SK-N-SH treated with all-trans-retinoic acid at 6 μM for 48 hours (cell line): ENCODE measurements around the gene SLC49A4.

Source experiments
- ARNTL ChIP-seq: fragments of 450-650 bp; formaldehyde crosslinking; IDR thresholded peaks from 2 replicates; pipeline ENCODE4 v1.5.0; 2020; ENCODE audit warnings: low read depth, mild to moderate bottlenecking, moderate library complexity, borderline replicate concordance
- CREB5 ChIP-seq: fragments of 250-450 bp; sonication (Bioruptor Pico); IDR thresholded peaks from 2 replicates; pipeline ENCODE4 v1.5.1; 2020; ENCODE audit warnings: low read depth, mild to moderate bottlenecking, moderate library complexity
- CSDC2 ChIP-seq: fragments of 250-450 bp; sonication (Bioruptor Pico); IDR thresholded peaks from 2 replicates; pipeline ENCODE4 v1.5.0; 2020; ENCODE audit warnings: mild to moderate bottlenecking, moderate library complexity
- CSRNP3 ChIP-seq: fragments of 250-450 bp; sonication (Bioruptor Pico); IDR thresholded peaks from 2 replicates; pipeline ENCODE4 v1.5.1; 2021; ENCODE audit warnings: mild to moderate bottlenecking, moderate library complexity
- ESRRG ChIP-seq: fragments of 250-450 bp; sonication (Bioruptor Pico); IDR thresholded peaks from 2 replicates; pipeline ENCODE4 v1.6.1; 2021; ENCODE audit warnings: mild to moderate bottlenecking
- PATZ1 ChIP-seq: fragments of 250-450 bp; sonication (Bioruptor Pico); IDR thresholded peaks from 2 replicates; pipeline ENCODE4 v1.8.0; 2020; ENCODE audit warnings: mild to moderate bottlenecking, moderate library complexity, borderline replicate concordance
- POU6F1 ChIP-seq: fragments of 250-450 bp; sonication (Bioruptor Pico); IDR thresholded peaks from 2 replicates; pipeline ENCODE4 v1.8.0; 2021; ENCODE audit warnings: low read depth, mild to moderate bottlenecking, moderate library complexity, borderline replicate concordance
- RARB ChIP-seq: fragments of 250-450 bp; sonication (Bioruptor Pico); IDR thresholded peaks from 2 replicates; pipeline ENCODE4 v1.8.0; 2021; ENCODE audit warnings: mild to moderate bottlenecking, moderate library complexity
- ZNF565 ChIP-seq: fragments of 450-650 bp; formaldehyde crosslinking; conservative IDR thresholded peaks from 2 replicates; pipeline ENCODE4 v1.5.0; 2020; ENCODE audit warnings: low read depth, mild to moderate bottlenecking, moderate library complexity
- ZNF70 ChIP-seq: fragments of 450-650 bp; formaldehyde crosslinking; IDR thresholded peaks from 2 replicates; pipeline ENCODE4 v1.5.0; 2020; ENCODE audit warnings: mild to moderate bottlenecking, moderate library complexity

GRCh38 chr3:122864498-122864897, 69.6 kb downstream of the SLC49A4 start:
- TF ChIP-seq ZNF70 (no peak), CSDC2 (CRISPR knock-in tag) (no peak), ARNTL (CRISPR knock-in tag) (no peak), RARB (CRISPR knock-in tag) (no peak), CREB5 (no peak), POU6F1 (CRISPR knock-in tag) (no peak), CSRNP3 (CRISPR knock-in tag) (no peak), ESRRG (CRISPR knock-in tag) (no peak), ZNF565 (CRISPR knock-in tag) (no peak), PATZ1 (CRISPR knock-in tag) (no peak)
